IPS-20b (cell line): ENCODE results near the gene POLR2L.

Experiments used
- H3K27ac ChIP-seq: one replicate; pipeline ENCODE4 v1.5.1; 2013; ENCODE audit warnings: low read length
- H3K27me3 ChIP-seq: 2 replicates; pipeline ENCODE4 v1.6.1; 2013; ENCODE audit warnings: mild to moderate bottlenecking, low read length, inconsistent platforms; ENCODE audit not compliant: insufficient read depth
- H3K36me3 ChIP-seq: 2 replicates; pipeline ENCODE4 v1.6.1; 2013; ENCODE audit warnings: low read depth, mild to moderate bottlenecking, inconsistent platforms, low read length, moderate library complexity; ENCODE audit not compliant: insufficient read depth
- H3K4me1 ChIP-seq: 2 replicates; pipeline ENCODE4 v1.6.1; 2013; ENCODE audit warnings: mild to moderate bottlenecking, control low read depth, inconsistent platforms, low read length, moderate library complexity; ENCODE audit not compliant: insufficient read depth
- H3K4me3 ChIP-seq: 2 replicates; pipeline ENCODE4 v1.5.1; 2013; ENCODE audit warnings: mild to moderate bottlenecking, low read length, inconsistent platforms
- H3K9ac ChIP-seq: 2 replicates; pipeline ENCODE4 v1.6.1; 2013; ENCODE audit warnings: low read depth, mild to moderate bottlenecking, inconsistent platforms, low read length, moderate library complexity
- H3K9me3 ChIP-seq: 2 replicates; pipeline ENCODE4 v1.6.1; 2013; ENCODE audit warnings: mild to moderate bottlenecking, low read depth, low read length, inconsistent platforms; ENCODE audit not compliant: insufficient read depth

The POLR2L gene

GRCh38 chr11:799641-800316 lies 42.5 kb downstream of the POLR2L start:
- Histone ChIP-seq H3K4me1 (peaks cover 8% of the 10 kb centered on the region; the same call in 1 of the 2 replicates), H3K9ac (no peak overlapping the region), H3K9me3 (no peaks in the 10 kb centered on the region), H3K27me3 (no peaks in the 10 kb centered on the region), H3K4me3 (no peak overlapping the region), H3K36me3 (peaks cover 18% of the 10 kb centered on the region; the same call in 1 of the 2 replicates), H3K27ac (no peak overlapping the region)

GRCh38 chr11:798093-798713 lies 44.1 kb downstream of the POLR2L start, which contains the start of gene SLC25A22:
SLC25A22 (minus strand) TSS chr11:798281; CDS start chr11:795006, 3,275 bp downstream.
- Histone ChIP-seq H3K4me1 (peaks cover 4% of the 10 kb centered on the region; the same call in 1 of the 2 replicates), H3K4me3 (peak within 1 kb of the TSS; percentile 95), H3K27me3 (no peaks in the 10 kb centered on the region), H3K9ac (peak within 1 kb of the TSS; percentile 87), H3K27ac (peak within 1 kb of the TSS; percentile 65), H3K9me3 (no peaks in the 10 kb centered on the region), H3K36me3 (peaks cover 22% of the 10 kb centered on the region)

- Histone ChIP-seq H3K4me1 (peaks cover 4% of the 10 kb centered on the region; the same call in 1 of the 2 replicates), H3K27me3 (no peaks in the 10 kb centered on the region), H3K4me3 (peak overlapping the region; percentile 95), H3K27ac (peak overlapping the region; percentile 65), H3K9ac (peak overlapping the region; percentile 87), H3K9me3 (no peaks in the 10 kb centered on the region), H3K36me3 (peaks cover 22% of the 10 kb centered on the region)
Measured at GRCh38 chr11:797296-798092, 44.8 kb downstream of the POLR2L start.

- Histone ChIP-seq H3K4me3 (peak overlapping the region; percentile 95), H3K27ac (peak overlapping the region; percentile 65), H3K9ac (peak overlapping the region; percentile 87; the same call in 1 of the 2 replicates), H3K4me1 (peaks cover 4% of the 10 kb centered on the region; the same call in 1 of the 2 replicates), H3K9me3 (no peaks in the 10 kb centered on the region), H3K36me3 (peaks cover 15% of the 10 kb centered on the region), H3K27me3 (no peaks in the 10 kb centered on the region)
Measured at GRCh38 chr11:796565-797295, 45.6 kb downstream of the POLR2L start.

DNA sequence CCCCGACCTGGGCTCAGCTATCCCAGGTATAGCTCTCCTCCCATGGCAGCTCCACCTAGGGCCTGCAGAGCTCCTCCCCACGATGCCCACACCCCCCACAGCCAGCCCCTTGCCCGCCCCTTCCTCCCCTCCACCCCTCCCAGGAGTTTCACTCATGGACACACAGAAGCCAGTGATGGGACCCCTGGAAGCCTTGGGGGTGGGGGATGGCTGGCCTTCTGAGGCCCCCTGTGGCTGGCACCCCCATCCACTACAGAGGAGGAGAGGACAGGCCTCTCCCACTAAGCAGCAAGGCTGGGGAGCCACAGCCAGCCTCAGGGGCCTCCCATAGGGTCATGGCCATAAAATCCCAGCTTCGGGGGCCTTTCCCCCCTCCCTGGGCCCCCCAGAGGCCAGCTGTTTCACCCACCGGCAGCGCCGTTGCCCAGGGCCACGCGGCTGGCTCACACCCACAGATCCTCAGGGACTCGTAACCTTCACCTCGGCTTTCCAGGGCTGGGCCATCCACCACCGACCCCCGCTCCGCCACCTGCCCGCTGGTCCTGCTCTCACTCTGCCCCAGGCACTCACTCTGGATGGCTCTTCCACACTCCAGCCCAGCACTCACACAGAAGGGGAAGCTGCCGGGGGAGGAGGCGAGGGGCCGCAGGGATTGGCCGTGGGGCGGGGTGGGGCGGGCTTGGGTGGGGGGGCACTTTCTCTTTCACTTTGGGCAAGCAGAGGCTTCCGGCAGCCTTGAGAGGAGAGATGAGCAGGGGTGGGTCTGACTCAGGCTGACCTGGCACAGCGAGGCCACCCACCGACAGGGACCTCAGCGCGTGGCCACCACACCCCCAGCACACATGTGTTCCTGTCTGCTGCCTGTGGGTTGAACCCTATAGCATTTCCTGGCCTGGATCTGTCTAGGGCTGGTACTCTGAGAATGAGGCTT lies 46.4 kb downstream of the POLR2L start:
- Histone ChIP-seq H3K27ac (no peak overlapping the region), H3K4me1 (peaks cover 4% of the 10 kb centered on the region; the same call in 1 of the 2 replicates), H3K4me3 (peak overlapping the region; percentile 95; the same call in 1 of the 2 replicates), H3K9ac (peak overlapping the region; percentile 41; the same call in 1 of the 2 replicates), H3K36me3 (peaks cover 15% of the 10 kb centered on the region), H3K27me3 (no peaks in the 10 kb centered on the region), H3K9me3 (no peaks in the 10 kb centered on the region)

DNA sequence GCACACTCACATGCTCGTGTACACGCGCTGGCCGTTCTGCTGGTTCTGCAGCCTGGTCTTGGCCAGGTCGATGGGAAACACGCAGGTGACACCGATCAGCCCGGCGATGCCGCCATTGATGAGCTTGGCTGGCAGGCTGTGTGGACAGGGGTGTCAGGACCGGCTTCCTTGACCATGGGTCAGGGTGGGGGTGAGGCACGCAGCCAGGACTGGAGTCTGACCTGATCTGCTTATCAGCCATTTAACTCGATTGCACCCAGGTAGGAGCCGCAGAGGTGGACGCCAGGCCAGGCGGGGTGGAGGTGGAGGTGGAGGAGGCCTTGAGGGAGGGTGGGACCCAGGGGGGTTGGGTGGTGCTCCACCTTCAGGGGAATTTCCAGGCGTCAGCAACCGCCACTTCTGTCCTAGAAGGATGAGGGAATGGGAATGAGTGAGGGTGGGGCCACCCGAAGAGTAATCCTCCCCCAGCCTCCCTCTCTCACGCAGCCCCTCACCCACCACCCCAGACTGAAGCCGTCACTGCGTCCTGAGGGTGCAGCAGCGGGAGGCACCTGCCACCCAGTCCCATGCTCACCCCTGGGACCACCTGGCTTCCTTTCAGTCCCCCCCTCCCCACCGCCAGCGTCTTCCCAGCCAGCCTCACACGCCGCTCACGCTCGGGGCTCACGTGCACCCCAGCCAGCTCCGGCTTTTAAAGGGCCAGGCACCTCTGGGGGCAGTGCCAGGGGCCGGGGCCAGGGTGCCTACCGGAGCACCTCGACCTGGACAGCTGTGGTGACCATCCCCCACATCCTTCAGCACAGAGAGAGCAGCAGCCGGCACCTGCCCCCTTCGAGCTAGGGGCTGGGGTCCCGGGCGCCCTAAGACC lies 47.3 kb downstream of the POLR2L start:
- peaks cover 9% of the 10 kb centered on the region for H3K36me3 ChIP-seq
- no peaks in the 10 kb centered on the region for H3K9me3 ChIP-seq
- H3K27ac ChIP-seq = no peak overlapping the region
- H3K4me3 ChIP-seq = no peak overlapping the region
- H3K4me1 ChIP-seq = peaks cover 8% of the 10 kb centered on the region; the same call in 1 of the 2 replicates
- H3K27me3 ChIP-seq = no peaks in the 10 kb centered on the region
- no peak overlapping the region for H3K9ac ChIP-seq

DNA sequence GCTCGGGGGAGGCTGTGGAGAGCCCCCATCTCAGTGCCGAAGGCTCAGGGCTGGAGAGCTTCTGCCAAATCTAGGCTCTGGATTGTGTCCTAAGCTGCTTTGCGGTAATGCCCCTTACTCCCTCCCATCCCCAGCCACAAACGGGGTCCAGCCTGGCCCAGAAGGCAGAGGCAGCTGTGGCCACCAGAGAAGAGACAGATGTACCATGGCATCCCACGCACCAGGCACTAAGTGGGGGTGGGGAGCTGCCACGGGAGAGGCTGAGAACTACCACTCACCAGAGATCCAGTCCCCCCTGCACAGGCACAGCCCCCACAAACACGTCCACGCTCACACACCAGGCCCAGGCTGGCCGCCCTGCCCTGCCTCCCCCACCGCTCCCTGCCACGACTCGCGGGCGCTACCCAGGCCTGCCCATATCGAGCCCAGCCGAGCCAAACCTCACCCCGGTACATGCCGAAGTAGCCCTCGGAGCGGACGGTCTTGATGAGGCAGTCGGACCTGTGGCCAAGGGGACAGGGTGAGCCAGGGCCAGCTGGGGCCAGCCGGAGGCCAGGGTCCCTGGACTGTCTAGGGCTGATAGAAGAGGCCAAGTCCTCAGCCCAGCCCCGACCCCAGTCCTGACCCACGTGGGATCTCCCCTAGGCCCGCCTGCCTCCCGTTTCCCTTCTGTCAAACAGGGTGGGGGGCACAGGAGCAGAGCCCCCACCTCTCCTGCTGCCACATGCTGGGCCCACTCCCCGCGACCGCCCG lies 48.1 kb downstream of the POLR2L start:
- Histone ChIP-seq H3K4me1 (peaks cover 8% of the 10 kb centered on the region; the same call in 1 of the 2 replicates), H3K27me3 (no peaks in the 10 kb centered on the region)

GRCh38 chr11:793556-793955 lies 48.8 kb downstream of the POLR2L start:
- Histone ChIP-seq H3K4me1 (peaks cover 8% of the 10 kb centered on the region; the same call in 1 of the 2 replicates), H3K27me3 (no peaks in the 10 kb centered on the region), H3K27ac (no peak overlapping the region), H3K9me3 (no peaks in the 10 kb centered on the region), H3K4me3 (no peak overlapping the region), H3K9ac (no peak overlapping the region), H3K36me3 (peaks cover 8% of the 10 kb centered on the region; the same call in 1 of the 2 replicates)

More for the DNA sequence above, 48.1 kb downstream of the POLR2L start:
- no peak overlapping the region for H3K4me3 ChIP-seq
- no peak overlapping the region for H3K27ac ChIP-seq
- H3K9me3 ChIP-seq = no peaks in the 10 kb centered on the region
- peaks cover 8% of the 10 kb centered on the region; the same call in 1 of the 2 replicates for H3K36me3 ChIP-seq
- no peak overlapping the region for H3K9ac ChIP-seq

- Histone ChIP-seq H3K9me3 (no peaks in the 10 kb centered on the region), H3K27me3 (no peaks in the 10 kb centered on the region), H3K27ac (no peak overlapping the region), H3K9ac (no peak overlapping the region), H3K4me1 (peaks cover 8% of the 10 kb centered on the region; the same call in 1 of the 2 replicates), H3K36me3 (peaks cover 8% of the 10 kb centered on the region; the same call in 1 of the 2 replicates), H3K4me3 (no peak overlapping the region)
Measured at GRCh38 chr11:792873-793272, 49.5 kb downstream of the POLR2L start.
